Type B pancreatic cell (in vitro differentiated cells): ENCODE data around the gene DMRT3. TPM values are rescaled to one million over a fixed set of nuclear protein-coding genes. Genes with fewer than 3 reads are reported as not detected.

ENCODE experiments used
- DNase-seq: peaks from one replicate; pipeline ENCODE4 v3.0.0; 2021; ENCODE audit warnings: mixed read lengths; ENCODE audit not compliant: unreplicated experiment; ENCODE audit errors: extremely low spot score
- H3K27ac Mint-ChIP-seq: 2 replicates; pipeline ENCODE4 v1.8.0; 2021; ENCODE audit warnings: mild to moderate bottlenecking, mixed read lengths
- H3K27me3 Mint-ChIP-seq: 2 replicates; pipeline ENCODE4 v1.8.0; 2021; ENCODE audit warnings: mixed read lengths
- H3K36me3 Mint-ChIP-seq: 2 replicates; pipeline ENCODE4 v1.8.0; 2021; ENCODE audit warnings: mixed read lengths
- H3K4me1 Mint-ChIP-seq: one replicate; pipeline ENCODE4 v1.8.0; 2021; ENCODE audit warnings: mixed read lengths; ENCODE audit not compliant: unreplicated experiment
- H3K4me3 Mint-ChIP-seq: 2 replicates; pipeline ENCODE4 v1.8.0; 2021; ENCODE audit warnings: mild to moderate bottlenecking, mixed read lengths
- H3K9me3 Mint-ChIP-seq: 2 replicates; pipeline ENCODE4 v1.8.0; 2021; ENCODE audit warnings: mixed read lengths
- CTCF ChIP-seq: fragments of 200-600 bp; sonication (generic); conservative IDR thresholded peaks from 2 replicates; pipeline ENCODE4 v1.5.0; 2021; ENCODE audit warnings: antibody characterized with exemption, mild to moderate bottlenecking
- long read RNA-seq: library from polyadenylated mRNA; unstranded; transcript quantifications from one replicate; pipeline ENCODE4 v2.0.0, GENCODE V29; 2020
- total RNA-seq: library from RNA; stranded (reverse); gene quantifications from 2 replicates; pipeline ENCODE4 v1.2.1, GENCODE V29; 2021; ENCODE audit warnings: low replicate concordance

The DMRT3 gene
- 0.74 and 0.80 TPM in 2 replicates for total RNA-seq
- long read RNA-seq: 0 reads

GRCh38 chr9:976258-976942 is at the start of gene DMRT3:
Gene DMRT3, plus strand, starts transcription at chr9:976655. Its CDS starts 347 bp downstream, at chr9:977002.
- DNase-seq: no peak
- H3K27me3 Mint-ChIP-seq: peaks cover 88% of the 10 kb centered on the region
- H3K4me3 Mint-ChIP-seq: peak within 1 kb of the TSS; percentile 81
- H3K36me3 Mint-ChIP-seq: no peaks in the 10 kb centered on the region
- peaks cover 13% of the 10 kb centered on the region for H3K4me1 Mint-ChIP-seq
- no peak for TF ChIP-seq CTCF
- H3K27ac Mint-ChIP-seq: peak within 1 kb of the TSS; percentile 70
- H3K9me3 Mint-ChIP-seq: no peaks in the 10 kb centered on the region

GRCh38 chr9:926976-927375 is 49.5 kb upstream of the DMRT3 start:
- H3K4me1 Mint-ChIP-seq: no peaks in the 10 kb centered on the region
- H3K9me3 Mint-ChIP-seq: no peaks in the 10 kb centered on the region
- no peak for TF ChIP-seq CTCF
- no peaks in the 10 kb centered on the region for H3K36me3 Mint-ChIP-seq
- DNase-seq: no peak
- peaks cover 79% of the 10 kb centered on the region for H3K27me3 Mint-ChIP-seq
- H3K4me3 Mint-ChIP-seq: no peak overlapping the region
- H3K27ac Mint-ChIP-seq: no peak overlapping the region

GRCh38 chr9:928363-929042 is 48.0 kb upstream of the DMRT3 start:
- DNase-seq: no peak
- Mint-ChIP-seq H3K36me3 (no peaks in the 10 kb centered on the region), H3K27me3 (peaks cover 81% of the 10 kb centered on the region), H3K9me3 (no peaks in the 10 kb centered on the region), H3K4me3 (no peak overlapping the region), H3K4me1 (no peaks in the 10 kb centered on the region), H3K27ac (no peak overlapping the region)
- peak; percentile 71 for TF ChIP-seq CTCF

- Mint-ChIP-seq H3K4me1 (no peaks in the 10 kb centered on the region), H3K36me3 (no peaks in the 10 kb centered on the region), H3K27me3 (peaks cover 85% of the 10 kb centered on the region), H3K4me3 (no peak overlapping the region), H3K27ac (no peak overlapping the region), H3K9me3 (no peaks in the 10 kb centered on the region)
- TF ChIP-seq CTCF: no peak
- no peak for DNase-seq
Observed at GRCh38 chr9:929719-930118, 46.7 kb upstream of the DMRT3 start.

GRCh38 chr9:933356-933755 is 43.1 kb upstream of the DMRT3 start:
- TF ChIP-seq CTCF: no peak
- Mint-ChIP-seq H3K27ac (no peak overlapping the region), H3K27me3 (peaks cover 78% of the 10 kb centered on the region), H3K4me3 (no peak overlapping the region), H3K36me3 (no peaks in the 10 kb centered on the region), H3K9me3 (no peaks in the 10 kb centered on the region), H3K4me1 (peaks cover 12% of the 10 kb centered on the region)
- no peak for DNase-seq
